DOHH2 (cell line): ENCODE measurements around the gene YTHDC1.

Experiments
- H3F3A ChIP-seq: fragments of 200-600 bp; sonication (generic), shearing (Covaris generic); 2 replicates; pipeline ENCODE4 v1.6.0; 2016; ENCODE audit warnings: antibody characterized with exemption, mild to moderate bottlenecking; ENCODE audit not compliant: control insufficient read depth, insufficient read depth
- H3K27ac ChIP-seq: fragments of 200-600 bp; sonication (generic); 2 replicates; pipeline ENCODE4 v1.5.1; 2014; ENCODE audit warnings: low read depth, mild to moderate bottlenecking, low read length, moderate library complexity
- H3K27me3 ChIP-seq: fragments of 200-600 bp; sonication (generic); 2 replicates; pipeline ENCODE4 v1.6.1; 2014; ENCODE audit warnings: mild to moderate bottlenecking, low read length, mixed read lengths; ENCODE audit not compliant: control insufficient read depth
- H3K36me3 ChIP-seq: fragments of 200-600 bp; sonication (generic); 2 replicates; pipeline ENCODE4 v1.6.1; 2014; ENCODE audit warnings: mild to moderate bottlenecking, low read length, moderate library complexity, mixed read lengths; ENCODE audit not compliant: control insufficient read depth
- H3K4me1 ChIP-seq: fragments of 200-600 bp; sonication (generic); 2 replicates; pipeline ENCODE4 v1.6.1; 2014; ENCODE audit warnings: mild to moderate bottlenecking, low read length, mixed read lengths; ENCODE audit not compliant: control insufficient read depth
- H3K4me2 ChIP-seq: fragments of 200-600 bp; sonication (generic); 2 replicates; pipeline ENCODE4 v1.6.0; 2014; ENCODE audit warnings: mild to moderate bottlenecking, low read length, moderate library complexity
- H3K4me3 ChIP-seq: fragments of 200-600 bp; sonication (generic); 2 replicates; pipeline ENCODE4 v1.5.1; 2014; ENCODE audit warnings: mild to moderate bottlenecking, low read length, mixed read lengths
- H3K79me2 ChIP-seq: fragments of 200-600 bp; sonication (generic); 2 replicates; pipeline ENCODE4 v1.6.1; 2014; ENCODE audit warnings: mild to moderate bottlenecking, low read length, mixed read lengths; ENCODE audit not compliant: control insufficient read depth
- H3K9me2 ChIP-seq: fragments of 200-600 bp; sonication (generic); replicated peaks from 2 replicates; pipeline ENCODE4 v1.6.1; 2014; ENCODE audit warnings: mild to moderate bottlenecking, low read length, mixed read lengths; ENCODE audit not compliant: control insufficient read depth
- H3K9me3 ChIP-seq: fragments of 200-600 bp; sonication (generic); 2 replicates; pipeline ENCODE4 v1.6.1; 2014; ENCODE audit warnings: antibody characterized with exemption, low read length, mixed read lengths; ENCODE audit not compliant: control insufficient read depth, insufficient read depth
- H4K20me1 ChIP-seq: fragments of 200-600 bp; sonication (generic); 2 replicates; pipeline ENCODE4 v1.6.0; 2014; ENCODE audit warnings: low read depth, mild to moderate bottlenecking, antibody characterized with exemption, low read length, moderate library complexity; ENCODE audit not compliant: control insufficient read depth, insufficient read depth
- CTCF ChIP-seq: fragments of 200-600 bp; sonication (generic); IDR thresholded peaks from one replicate; pipeline ENCODE4 v1.5.1; 2014; ENCODE audit warnings: antibody characterized with exemption, mild to moderate bottlenecking, low read depth, low read length; ENCODE audit not compliant: poor library complexity, severe bottlenecking
- EZH2phosphoT487 ChIP-seq: fragments of 200-600 bp; sonication (generic); IDR thresholded peaks from 2 replicates; pipeline ENCODE4 v1.6.1; 2017; ENCODE audit warnings: borderline replicate concordance, mild to moderate bottlenecking, antibody characterized with exemption, low read length, moderate library complexity, mixed read lengths

Gene YTHDC1

GRCh38 chr4:68310651-68311247 lies 39.1 kb downstream of the YTHDC1 start:
- no peak overlapping the region for H3K4me2 ChIP-seq
- no peaks in the 10 kb centered on the region for H4K20me1 ChIP-seq
- no peaks in the 10 kb centered on the region for H3K4me1 ChIP-seq
- H3K9me2 ChIP-seq = no peaks in the 10 kb centered on the region
- no peak overlapping the region for H3K27ac ChIP-seq
- no peak overlapping the region for H3K4me3 ChIP-seq
- peaks cover 36% of the 10 kb centered on the region for H3K36me3 ChIP-seq
- no peaks in the 10 kb centered on the region for H3K9me3 ChIP-seq
- no peaks in the 10 kb centered on the region for H3F3A ChIP-seq
- H3K27me3 ChIP-seq = no peaks in the 10 kb centered on the region
- no peak for TF ChIP-seq CTCF
- no peak for TF ChIP-seq EZH2phosphoT487
- no peaks in the 10 kb centered on the region for H3K79me2 ChIP-seq

DNA sequence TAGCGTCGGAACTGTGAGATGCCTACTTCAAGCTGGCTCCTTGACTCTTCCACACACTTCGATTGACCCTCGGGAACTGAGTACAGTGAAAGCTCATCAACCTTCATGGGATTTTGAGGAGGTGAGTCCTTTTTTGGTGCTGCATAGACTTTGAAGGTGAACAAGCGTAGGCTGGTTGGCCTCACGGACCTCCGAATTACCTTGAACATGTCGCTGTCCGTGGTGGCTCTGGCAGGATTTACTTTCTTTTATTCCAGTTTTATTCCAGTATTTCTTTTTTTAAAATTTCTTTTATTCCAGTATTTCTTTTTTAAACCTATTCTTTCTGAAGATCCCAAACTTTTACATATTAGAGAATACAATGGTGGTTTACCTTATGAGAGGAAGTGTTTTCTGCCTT lies 45.2 kb downstream of the YTHDC1 start:
- Histone ChIP-seq H3K9me2 (no peaks in the 10 kb centered on the region), H3K36me3 (no peaks in the 10 kb centered on the region), H3K4me2 (no peak overlapping the region), H3K27ac (no peak overlapping the region), H3K4me3 (no peak overlapping the region), H4K20me1 (no peaks in the 10 kb centered on the region), H3K4me1 (no peaks in the 10 kb centered on the region), H3K9me3 (no peaks in the 10 kb centered on the region), H3K79me2 (no peaks in the 10 kb centered on the region), H3K27me3 (no peaks in the 10 kb centered on the region), H3F3A (no peaks in the 10 kb centered on the region)
- TF ChIP-seq EZH2phosphoT487 (no peak), CTCF (no peak)

GRCh38 chr4:68299492-68300457 lies 50.1 kb downstream of the YTHDC1 start:
- Histone ChIP-seq H3F3A (no peaks in the 10 kb centered on the region), H3K9me2 (no peaks in the 10 kb centered on the region), H3K4me2 (no peak overlapping the region), H3K27ac (no peak overlapping the region), H3K4me1 (no peaks in the 10 kb centered on the region), H3K36me3 (no peaks in the 10 kb centered on the region), H4K20me1 (no peaks in the 10 kb centered on the region), H3K4me3 (no peak overlapping the region), H3K9me3 (no peaks in the 10 kb centered on the region), H3K79me2 (no peaks in the 10 kb centered on the region), H3K27me3 (no peaks in the 10 kb centered on the region)
- TF ChIP-seq CTCF = no peak
